ENCODE data around the gene NYAP1.
"Not testable (repeated sequence)": the region's sequence is repeated elsewhere in the genome, so short reads cannot be mapped to it uniquely, and the experiment has no call there.

Gene NYAP1

GRCh38 chr7:100519580-100519979 lies 35.9 kb downstream of the NYAP1 start:
- Histone ChIP-seq H3K9me3 (ENCODE audit: severe bottlenecking) (no peaks in the 10 kb centered on the region), H3K36me3 (no peaks in the 10 kb centered on the region), H3K27me3 (ENCODE audit: insufficient read depth, low read depth, severe bottlenecking) (no peaks in the 10 kb centered on the region), H3K27ac (no peak overlapping the region), H3K4me3 (ENCODE audit: low read depth, low read length) (no peak overlapping the region)
- DNase-seq = no peak
- no peak for TF ChIP-seq CTCF (IDR thresholded peaks at IDR 0.05; ENCODE audit: low read depth, low read length)

- Histone ChIP-seq H3K27me3 (ENCODE audit: insufficient read depth, low read depth, severe bottlenecking) (no peaks in the 10 kb centered on the region), H3K36me3 (no peaks in the 10 kb centered on the region), H3K9me3 (ENCODE audit: severe bottlenecking) (no peaks in the 10 kb centered on the region), H3K27ac (no peak overlapping the region), H3K4me3 (ENCODE audit: low read depth, low read length) (no peak overlapping the region)
- no peak for DNase-seq
- no peak for TF ChIP-seq CTCF (IDR thresholded peaks at IDR 0.05; ENCODE audit: low read depth, low read length)
These were observed 36.4 kb downstream of the NYAP1 start for GRCh38 chr7:100520138-100520537.

GRCh38 chr7:100521076-100521475 lies 37.3 kb downstream of the NYAP1 start:
- no peak for TF ChIP-seq CTCF (IDR thresholded peaks at IDR 0.05; ENCODE audit: low read depth, low read length)
- Histone ChIP-seq H3K36me3 (no peaks in the 10 kb centered on the region), H3K4me3 (ENCODE audit: low read depth, low read length) (no peak overlapping the region), H3K9me3 (ENCODE audit: severe bottlenecking) (no peaks in the 10 kb centered on the region), H3K27ac (no peak overlapping the region), H3K27me3 (ENCODE audit: insufficient read depth, low read depth, severe bottlenecking) (no peaks in the 10 kb centered on the region)
- DNase-seq = no peak

GRCh38 chr7:100521909-100522593 lies 38.3 kb downstream of the NYAP1 start:
- H3K27ac ChIP-seq = not testable (repeated sequence)

GRCh38 chr7:100523192-100523591 lies 39.5 kb downstream of the NYAP1 start:
- H3K4me3 ChIP-seq (ENCODE audit: low read depth, low read length); H3K9me3 ChIP-seq (ENCODE audit: severe bottlenecking); DNase-seq; H3K36me3 ChIP-seq; H3K27ac ChIP-seq; H3K27me3 ChIP-seq (ENCODE audit: insufficient read depth, low read depth, severe bottlenecking): not testable (repeated sequence)

More at GRCh38 chr7:100521909-100522593, 38.3 kb downstream of the NYAP1 start:
- not testable (repeated sequence) for H3K9me3 ChIP-seq (ENCODE audit: severe bottlenecking); H3K4me3 ChIP-seq (ENCODE audit: low read depth, low read length); H3K36me3 ChIP-seq; DNase-seq; H3K27me3 ChIP-seq (ENCODE audit: insufficient read depth, low read depth, severe bottlenecking)

GRCh38 chr7:100528108-100528866 lies 44.6 kb downstream of the NYAP1 start:
- not testable (repeated sequence) for H3K4me3 ChIP-seq (ENCODE audit: low read depth, low read length); H3K27ac ChIP-seq; H3K9me3 ChIP-seq (ENCODE audit: severe bottlenecking); H3K27me3 ChIP-seq (ENCODE audit: insufficient read depth, low read depth, severe bottlenecking); DNase-seq; H3K36me3 ChIP-seq

GRCh38 chr7:100532165-100533022 lies 48.7 kb downstream of the NYAP1 start:
- TF ChIP-seq CTCF (IDR thresholded peaks at IDR 0.05; ENCODE audit: low read depth, low read length) = no peak
- H3K4me3 ChIP-seq (ENCODE audit: low read depth, low read length) = no peak overlapping the region
- no peaks in the 10 kb centered on the region for H3K36me3 ChIP-seq
- no peak overlapping the region for H3K27ac ChIP-seq
- no peaks in the 10 kb centered on the region for H3K9me3 ChIP-seq (ENCODE audit: severe bottlenecking)
- H3K27me3 ChIP-seq (ENCODE audit: insufficient read depth, low read depth, severe bottlenecking) = no peaks in the 10 kb centered on the region
- no peak for DNase-seq

- not testable (repeated sequence) for H3K27ac ChIP-seq; H3K27me3 ChIP-seq (ENCODE audit: insufficient read depth, low read depth, severe bottlenecking); DNase-seq; H3K36me3 ChIP-seq; H3K9me3 ChIP-seq (ENCODE audit: severe bottlenecking); H3K4me3 ChIP-seq (ENCODE audit: low read depth, low read length)
These were observed 52.3 kb downstream of the NYAP1 start for GRCh38 chr7:100535982-100536381.

GRCh38 chr7:100536695-100537094 lies 53.0 kb downstream of the NYAP1 start:
- not testable (repeated sequence) for DNase-seq; H3K9me3 ChIP-seq (ENCODE audit: severe bottlenecking); H3K4me3 ChIP-seq (ENCODE audit: low read depth, low read length); H3K27ac ChIP-seq; H3K27me3 ChIP-seq (ENCODE audit: insufficient read depth, low read depth, severe bottlenecking); H3K36me3 ChIP-seq
